HL-60/S4 treated with phorbol 12-myristate 13-acetate at 8.2 ng/mL for 4 days and 3 days (cell line): Measurements from ENCODE around the gene PIGQ.

ENCODE experiments used
- in situ Hi-C: fragments of 300-500 bp; cut with MboI; formaldehyde crosslinking; loops from 2 replicates; pipeline ENCODE4 v1.15.0; 2022; ENCODE audit warnings: low sequenced_read_pairs

The PIGQ gene

DNA sequence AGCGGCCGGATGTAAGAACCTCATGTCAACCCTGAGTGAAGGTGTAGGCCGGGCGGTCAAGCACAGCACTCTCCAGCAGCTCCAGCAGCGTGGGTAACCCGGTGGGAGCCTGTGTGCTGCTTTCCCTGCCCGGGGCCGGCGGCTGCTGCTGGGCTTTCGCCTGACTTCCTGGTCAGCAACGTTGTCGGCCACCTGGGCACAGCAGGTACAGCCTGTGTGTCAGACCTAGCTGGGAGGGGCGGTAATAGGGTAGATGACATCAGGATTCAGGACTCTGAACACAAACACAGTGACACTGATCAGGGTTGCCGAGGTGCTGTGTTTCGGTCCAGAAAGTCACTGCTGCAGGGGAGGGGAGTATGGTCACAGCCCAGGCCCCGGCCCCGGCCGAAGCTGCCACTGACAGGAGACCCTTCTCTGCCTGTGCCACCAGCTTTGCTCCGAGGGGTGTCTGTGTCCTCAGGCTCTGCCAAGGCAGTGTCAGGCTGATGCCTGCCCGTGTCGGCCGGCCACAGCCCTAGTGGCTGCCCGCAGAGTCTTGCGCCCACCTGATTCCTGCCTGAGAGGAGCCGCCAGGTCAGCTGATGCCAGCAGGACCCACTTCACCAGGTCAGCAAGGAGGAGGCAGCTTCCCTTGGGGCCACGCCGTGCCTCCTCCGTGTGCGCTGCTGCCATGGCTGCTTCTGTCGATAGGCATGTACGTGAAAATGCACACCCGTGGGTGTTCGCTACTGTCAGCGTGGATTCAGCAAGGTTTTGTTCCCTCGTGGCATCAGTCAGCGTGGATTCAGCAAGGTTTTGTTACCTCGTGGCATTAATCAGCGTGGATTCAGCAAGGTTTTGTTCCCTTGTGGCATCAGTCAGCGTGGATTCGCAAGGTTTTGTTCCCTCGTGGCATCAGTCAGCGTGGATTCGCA, 29.3 kb downstream of the PIGQ start:
- in situ Hi-C loops, result no loop called here

GRCh38 chr16:600781-601180, 31.0 kb downstream of the PIGQ start:
- in situ Hi-C loops, result no loop called here

GRCh38 chr16:603933-604332, 34.2 kb downstream of the PIGQ start:
- in situ Hi-C loops, result no loop called here

DNA sequence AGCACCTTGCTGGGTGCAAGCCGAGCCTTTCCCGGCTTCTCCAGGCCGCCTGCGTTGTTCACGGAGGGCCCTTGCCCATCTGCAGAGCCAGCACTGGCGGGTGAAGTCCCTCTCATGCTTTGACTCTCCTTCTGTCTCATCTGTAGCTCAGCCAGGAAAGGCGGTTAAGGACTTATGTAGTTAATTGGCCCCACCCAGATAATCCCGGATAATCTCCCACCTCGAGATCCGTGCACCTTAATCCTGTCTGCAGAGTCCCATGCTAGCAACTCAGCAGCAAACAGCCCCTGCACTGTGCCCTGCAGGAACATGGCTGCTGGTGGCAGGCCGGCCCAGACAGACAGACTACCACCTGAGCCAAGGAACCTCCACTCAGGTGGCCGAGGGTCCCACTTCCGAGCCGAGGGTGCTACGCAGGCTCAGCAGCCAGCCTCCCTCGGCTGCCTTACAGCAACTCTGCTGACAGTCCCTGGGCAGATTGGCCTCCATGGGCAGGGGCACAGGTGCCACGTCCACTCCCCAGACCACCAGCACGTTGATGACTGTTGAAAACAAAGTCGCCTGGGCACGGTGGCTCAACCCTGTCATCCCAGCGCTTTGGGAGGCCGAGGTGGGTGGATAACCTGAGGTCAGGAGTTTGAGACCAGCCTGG, 37.0 kb downstream of the PIGQ start:
- in situ Hi-C loops, result no loop called here

DNA sequence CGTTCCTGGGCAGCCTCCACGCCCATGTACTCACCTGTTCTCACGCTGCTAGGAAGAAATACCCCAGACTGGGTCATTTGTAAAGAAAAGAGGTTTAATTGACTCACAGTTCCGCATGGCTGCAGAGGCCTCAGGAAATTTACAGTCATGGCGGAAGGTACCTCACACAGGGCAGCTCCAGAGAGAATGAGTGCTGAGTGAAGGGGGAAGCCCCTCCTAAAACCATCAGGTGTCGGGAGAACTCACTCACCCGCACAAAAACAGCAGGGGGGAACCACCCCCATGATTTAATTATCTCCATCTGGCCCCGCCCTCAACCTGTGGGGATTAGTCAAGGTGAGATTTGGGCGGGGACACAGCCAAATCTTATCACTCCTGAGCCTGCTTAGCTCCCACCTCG, 38.3 kb downstream of the PIGQ start:
- in situ Hi-C loops, result no loop called here

DNA sequence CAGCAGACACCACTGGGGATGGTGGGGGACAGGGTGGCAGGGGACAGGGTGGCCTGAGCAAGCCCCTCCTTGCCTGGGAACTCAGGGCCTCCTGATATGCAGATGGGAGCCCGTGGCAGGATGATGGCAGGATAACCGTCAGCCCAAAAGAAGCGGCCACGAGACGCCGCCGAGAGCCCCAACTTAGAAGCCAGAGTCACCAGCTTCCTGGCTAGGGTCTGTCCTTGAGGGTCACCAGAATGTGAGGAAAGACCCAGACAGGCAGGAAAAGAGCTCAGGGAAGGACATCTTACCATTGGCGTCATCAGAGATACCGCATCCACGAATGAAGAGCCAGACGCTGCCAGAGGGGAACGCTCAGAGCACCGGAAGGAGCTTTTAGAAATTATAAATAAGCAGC, 39.5 kb downstream of the PIGQ start:
- in situ Hi-C loops, result no loop called here

DNA sequence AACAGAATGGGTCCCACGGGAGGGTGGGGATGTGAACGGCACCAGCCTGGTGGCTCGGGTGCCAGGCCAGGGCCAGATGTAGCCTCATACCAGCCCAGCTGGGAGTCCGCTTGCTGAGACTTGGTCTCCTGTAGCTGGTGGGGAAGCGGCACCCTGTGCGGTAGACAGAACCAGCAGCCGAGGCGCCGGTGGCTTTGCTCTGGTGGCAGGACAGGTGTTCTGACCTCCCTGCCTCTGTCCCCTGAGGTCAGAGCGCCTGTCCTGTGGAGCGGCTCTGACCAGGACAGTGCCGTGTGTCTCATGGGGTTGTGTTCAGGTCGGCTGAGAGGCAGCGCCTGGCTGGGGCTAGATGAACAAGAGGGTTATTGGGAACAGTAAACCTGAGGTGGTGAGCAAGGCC, 40.2 kb downstream of the PIGQ start:
- in situ Hi-C loops, result no loop called here

DNA sequence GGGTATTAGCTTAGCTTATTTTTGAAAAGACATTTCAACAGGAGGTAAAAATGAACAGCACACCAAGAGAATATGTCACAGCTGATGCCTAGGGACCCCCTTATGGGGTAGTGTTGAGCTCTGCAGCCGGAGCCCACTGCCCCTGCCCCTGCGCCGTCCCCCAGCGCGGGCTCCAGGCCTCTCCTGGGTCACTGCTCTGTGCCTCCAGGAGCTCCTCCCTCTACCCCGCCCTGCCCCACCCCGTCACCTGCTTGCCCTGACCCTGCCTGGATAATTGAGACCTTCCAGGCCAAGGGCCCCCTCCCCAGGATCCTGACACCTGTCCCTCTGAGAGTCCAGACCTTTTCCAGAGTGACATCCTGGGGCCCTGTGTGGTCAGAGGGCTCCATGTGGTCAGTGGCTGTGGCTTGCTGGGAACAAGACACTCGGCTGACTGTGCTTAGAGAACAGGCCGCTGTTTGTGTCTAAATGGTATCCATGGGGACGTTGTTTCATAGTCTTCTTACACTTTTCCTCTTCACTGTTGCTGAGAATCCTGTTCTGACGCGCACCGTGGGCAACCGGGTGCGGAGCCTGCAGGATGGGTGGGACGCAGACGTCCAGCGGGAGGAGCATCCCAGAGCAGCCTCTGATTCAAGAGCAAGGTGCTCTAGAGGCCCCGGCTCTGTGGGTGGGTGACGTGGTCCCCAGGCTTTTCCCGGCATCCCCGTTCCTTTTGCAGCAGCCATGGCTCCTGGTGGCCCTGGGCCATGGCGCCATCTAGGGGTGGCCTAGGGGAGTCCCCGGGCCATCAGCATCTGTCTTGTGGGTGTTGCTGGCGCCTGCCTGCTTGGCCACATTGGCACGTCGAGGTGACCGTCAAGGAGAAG, 41.0 kb downstream of the PIGQ start:
- in situ Hi-C loops, result no loop called here

- in situ Hi-C loops, result no loop called here
Observed at GRCh38 chr16:615122-615521, 45.4 kb downstream of the PIGQ start.

- in situ Hi-C loops, result no loop called here
Observed at GRCh38 chr16:616733-617586, 47.2 kb downstream of the PIGQ start.

- in situ Hi-C loops, result no loop called here
Observed at GRCh38 chr16:617855-618254, 48.1 kb downstream of the PIGQ start.

- in situ Hi-C loops, result no loop called here
Observed at GRCh38 chr16:619476-620100, 49.8 kb downstream of the PIGQ start.

GRCh38 chr16:620700-621525, 51.1 kb downstream of the PIGQ start:
- in situ Hi-C loops, result no loop called here

DNA sequence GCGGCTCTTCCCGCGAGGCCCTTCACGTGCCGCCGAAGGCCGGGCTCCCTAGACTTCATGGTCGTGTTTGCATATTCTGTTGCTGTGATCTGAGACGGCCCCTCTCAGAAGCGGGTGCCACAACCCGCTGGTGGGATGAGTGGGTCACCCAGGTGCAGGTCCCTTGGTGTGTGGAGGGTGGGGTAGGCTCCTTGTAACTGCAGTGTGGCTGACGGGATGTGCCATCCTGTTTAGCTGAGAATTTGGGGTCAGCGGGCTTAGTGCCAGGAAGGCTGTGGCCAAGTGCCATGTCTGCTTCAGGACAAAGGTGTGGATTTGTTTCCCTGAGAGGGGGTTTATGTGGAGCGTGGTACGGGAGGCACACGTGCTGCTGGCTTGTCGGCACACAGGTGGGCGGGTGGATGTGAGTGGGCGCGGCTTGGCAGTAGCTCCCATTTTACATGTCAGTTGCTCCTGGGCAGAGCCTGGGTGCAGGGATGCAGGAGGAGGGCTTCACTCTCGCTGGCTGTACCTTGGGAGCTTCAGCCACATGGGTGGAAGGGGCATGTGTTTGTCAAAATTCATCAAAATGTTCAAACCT, 51.8 kb downstream of the PIGQ start:
- in situ Hi-C loops, result no loop called here

DNA sequence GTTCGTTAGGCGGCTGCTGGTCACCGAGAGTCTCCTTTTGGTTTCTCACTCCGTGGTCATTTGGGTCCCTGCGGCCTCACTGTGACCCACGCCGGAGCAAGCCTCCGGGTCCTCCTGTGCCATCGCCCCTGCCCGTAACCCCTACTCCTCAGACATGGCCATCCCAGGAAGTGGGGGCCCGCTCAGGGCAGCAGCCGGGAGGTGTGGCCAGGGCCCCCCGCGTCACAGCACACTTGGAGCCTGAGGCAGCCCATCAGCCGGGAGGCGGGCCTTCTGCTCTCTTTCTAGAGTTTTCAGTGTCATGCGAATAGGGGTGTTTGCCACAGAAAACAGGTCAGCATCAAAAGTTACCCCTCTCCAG, 53.1 kb downstream of the PIGQ start:
- in situ Hi-C loops, result no loop called here

GRCh38 chr16:624526-625070, 54.8 kb downstream of the PIGQ start:
- in situ Hi-C loops, result no loop called here

- in situ Hi-C loops, result no loop called here
Observed at GRCh38 chr16:625117-625976, 55.6 kb downstream of the PIGQ start.
